NK-92 treated with Interleukin-12 subunit alpha and Interleukin-12 subunit beta, amount 100 ng/mL, for 24 hours (cell line): ENCODE data around the gene WDPCP.
"Not testable (repeated sequence)": the region's sequence is repeated elsewhere in the genome, so short reads cannot be mapped to it uniquely, and the experiment has no call there.

Experiments
- DNase-seq: peaks from one replicate; lab custom pipeline; 2025; lab: John Stamatoyannopoulos, UW

The WDPCP gene

GRCh38 chr2:63539416-63540162, 48.7 kb downstream of the WDPCP start:
- DNase-seq = no peak

GRCh38 chr2:63538390-63538789, 49.9 kb downstream of the WDPCP start:
- no peak for DNase-seq

GRCh38 chr2:63537306-63537705, 51.0 kb downstream of the WDPCP start:
- DNase-seq = no peak

- no peak for DNase-seq
Measured at GRCh38 chr2:63530704-63531279, 57.5 kb downstream of the WDPCP start.

GRCh38 chr2:63525905-63526304, 62.4 kb downstream of the WDPCP start:
- DNase-seq = no peak

- no peak for DNase-seq
Measured at GRCh38 chr2:63522950-63523349, 65.3 kb downstream of the WDPCP start.

GRCh38 chr2:63520793-63521192, 67.5 kb downstream of the WDPCP start:
- DNase-seq = no peak

GRCh38 chr2:63514781-63515180, 73.5 kb downstream of the WDPCP start:
- no peak for DNase-seq

GRCh38 chr2:63514237-63514716, 74.0 kb downstream of the WDPCP start:
- DNase-seq = no peak

- no peak for DNase-seq
Measured at GRCh38 chr2:63506320-63506719, 82.0 kb downstream of the WDPCP start.

GRCh38 chr2:63503818-63504217, 84.5 kb downstream of the WDPCP start:
- no peak for DNase-seq

- no peak for DNase-seq
Measured at GRCh38 chr2:63500398-63500797, 87.9 kb downstream of the WDPCP start.

GRCh38 chr2:63497576-63497975, 90.7 kb downstream of the WDPCP start:
- no peak for DNase-seq

GRCh38 chr2:63494968-63495367, 93.3 kb downstream of the WDPCP start:
- DNase-seq = no peak

GRCh38 chr2:63494100-63494499, 94.2 kb downstream of the WDPCP start:
- no peak for DNase-seq

- DNase-seq = no peak
Measured at GRCh38 chr2:63488118-63488713, 100.1 kb downstream of the WDPCP start.

- DNase-seq = no peak
Measured at GRCh38 chr2:63486861-63487290, 101.4 kb downstream of the WDPCP start.

GRCh38 chr2:63484901-63485300, 103.4 kb downstream of the WDPCP start:
- DNase-seq = no peak

- DNase-seq = no peak
Measured at GRCh38 chr2:63484481-63484880, 103.8 kb downstream of the WDPCP start.

- no peak for DNase-seq
Measured at GRCh38 chr2:63477686-63478085, 110.6 kb downstream of the WDPCP start.

GRCh38 chr2:63469313-63469712, 119.0 kb downstream of the WDPCP start:
- not testable (repeated sequence) for DNase-seq

GRCh38 chr2:63465633-63466032, 122.6 kb downstream of the WDPCP start:
- DNase-seq = no peak

- no peak for DNase-seq
Measured at GRCh38 chr2:63463142-63463541, 125.1 kb downstream of the WDPCP start.
